BJ (cell line): ENCODE data around the gene DGKZ. TPM values are rescaled to one million over a fixed set of nuclear protein-coding genes. Genes with fewer than 3 reads are reported as not detected.

Experiments
- CTCF ChIA-PET: fragments of 350-600 bp; formaldehyde crosslinking; extraction: SDS; loops from one replicate; lab custom pipeline; 2021; ENCODE audit warnings: antibody characterized with exemption, inconsistent platforms; lab: Yijun Ruan, JAX
- POLR2A ChIA-PET: fragments of 300-600 bp; sonication (Branson Sonifier 250); formaldehyde crosslinking; extraction: SDS; loops from one replicate; lab custom pipeline; 2021; ENCODE audit warnings: antibody characterized with exemption; lab: Charles Lee
- DNase-seq: peaks from one replicate; pipeline ENCODE4 v3.0.0-alpha.2; 2011; ENCODE audit warnings: low read depth
- H3K27me3 ChIP-seq: 2 replicates; pipeline ENCODE4 v1.6.0; 2011; ENCODE audit warnings: low read length; ENCODE audit not compliant: control insufficient read depth, insufficient read depth
- H3K36me3 ChIP-seq: 2 replicates; pipeline ENCODE4 v1.5.1; 2011; ENCODE audit warnings: low read length; ENCODE audit not compliant: control insufficient read depth, insufficient read depth
- H3K4me3 ChIP-seq: 2 replicates; pipeline ENCODE4 v1.5.1; 2011; ENCODE audit warnings: low read depth, mild to moderate bottlenecking, control low read depth, low read length
- CTCF ChIP-seq: IDR thresholded peaks from 2 replicates; pipeline ENCODE4 v1.5.1; 2011; ENCODE audit warnings: low read depth, mild to moderate bottlenecking, control low read depth, inconsistent platforms, low read length, moderate library complexity; ENCODE audit not compliant: insufficient read depth
- polyA plus RNA-seq: library from polyadenylated mRNA; depleted of rRNA; stranded (reverse); fragments of >200 nt; gene quantifications from 2 replicates; pipeline ENCODE4 v1.2.3, GENCODE V29; 2011

Gene DGKZ
- polyA plus RNA-seq, 1 experiment = 31.7 TPM

- Histone ChIP-seq H3K27me3 (no peaks in the 10 kb centered on the region), H3K36me3 (peaks cover 2% of the 10 kb centered on the region; the same call in 1 of the 2 replicates), H3K4me3 (peak overlapping the region; percentile 95)
- ChIA-PET POLR2A (no interaction called here), CTCF (interaction anchor here (0.8 to 11.0 kb wide), 3 partner anchors 10 to 189 kb away, joined by 3 to 162 read pairs (median 5); no protein-coding TSS in a partner anchor)
- no peak for DNase-seq
- no peak for TF ChIP-seq CTCF
These were observed 1.5 kb downstream of the DGKZ start for GRCh38 chr11:46348566-46349401.

- ChIA-PET CTCF (interaction anchor here (1.9 to 11.0 kb wide), 2 partner anchors 14 to 21 kb away, joined by 9 to 162 read pairs; no protein-coding TSS in a partner anchor), POLR2A (interaction anchor here (0.5 kb wide), 1 partner anchor 104 kb away, joined by 3 read pairs; no protein-coding TSS in a partner anchor)
- peaks cover 2% of the 10 kb centered on the region; the same call in 1 of the 2 replicates for H3K36me3 ChIP-seq
- no peaks in the 10 kb centered on the region for H3K27me3 ChIP-seq
- TF ChIP-seq CTCF = no peak
- no peak for DNase-seq
- H3K4me3 ChIP-seq = no peak overlapping the region
These were observed 3.4 kb downstream of the DGKZ start for GRCh38 chr11:46350695-46351094.

GRCh38 chr11:46351148-46351547 lies 3.9 kb downstream of the DGKZ start:
- Histone ChIP-seq H3K27me3 (no peaks in the 10 kb centered on the region), H3K36me3 (peaks cover 2% of the 10 kb centered on the region; the same call in 1 of the 2 replicates), H3K4me3 (no peak overlapping the region)
- POLR2A ChIA-PET = no interaction called here
- DNase-seq = no peak
- no peak for TF ChIP-seq CTCF
- CTCF ChIA-PET = interaction anchor here (1.2 to 11.0 kb wide), 4 partner anchors 12 to 37 kb away, joined by 4 to 162 read pairs (median 7); no protein-coding TSS in a partner anchor

GRCh38 chr11:46351606-46352005 lies 4.3 kb downstream of the DGKZ start:
- TF ChIP-seq CTCF = no peak
- ChIA-PET POLR2A (no interaction called here), CTCF (interaction anchor here (0.8 to 11.0 kb wide), 7 partner anchors 13 to 197 kb away, joined by 3 to 162 read pairs (median 4); no protein-coding TSS in a partner anchor)
- no peak for DNase-seq
- no peak overlapping the region for H3K4me3 ChIP-seq
- peaks cover 2% of the 10 kb centered on the region; the same call in 1 of the 2 replicates for H3K36me3 ChIP-seq
- no peaks in the 10 kb centered on the region for H3K27me3 ChIP-seq
